Mesothelial cell of epicardium (in vitro differentiated cells): ENCODE data around the gene HTRA3. TPM values are rescaled to one million over a fixed set of nuclear protein-coding genes. Genes with fewer than 3 reads are reported as not detected.

ENCODE experiments used
- DNase-seq, 2 experiments: peaks; one replicate each; pipeline ENCODE4 v3.0.0; 2021; ENCODE audit warnings: low spot score in 2 of 2; ENCODE audit not compliant: unreplicated experiment in 2 of 2
- H3K27ac Mint-ChIP-seq: 2 replicates; pipeline ENCODE4 v1.8.0; 2021; ENCODE audit warnings: mixed read lengths
- H3K27me3 Mint-ChIP-seq: 2 replicates; pipeline ENCODE4 v1.8.0; 2021; ENCODE audit warnings: low read depth, mixed read lengths
- H3K36me3 Mint-ChIP-seq: 2 replicates; pipeline ENCODE4 v1.8.0; 2021; ENCODE audit warnings: mixed read lengths
- H3K4me1 Mint-ChIP-seq: 2 replicates; pipeline ENCODE4 v1.8.0; 2021; ENCODE audit warnings: mixed read lengths
- H3K4me3 Mint-ChIP-seq: 2 replicates; pipeline ENCODE4 v1.8.0; 2021; ENCODE audit warnings: mild to moderate bottlenecking, moderate library complexity, mixed read lengths
- H3K9me3 Mint-ChIP-seq: 2 replicates; pipeline ENCODE4 v1.8.0; 2021; ENCODE audit warnings: mixed read lengths
- total RNA-seq: library from RNA; stranded (reverse); gene quantifications from 3 replicates; pipeline ENCODE4 v1.2.1, GENCODE V29; 2021
- TF ChIP-seq, protein P1 (sequence below): fragments of 200-600 bp; sonication (generic); IDR thresholded peaks from one replicate; pipeline ENCODE4 v1.5.0; 2021; ENCODE audit warnings: antibody characterized with exemption; ENCODE audit not compliant: unreplicated experiment

Gene HTRA3
- total RNA-seq, 1 donor from 2014 or later: 26.2 TPM

DNA sequence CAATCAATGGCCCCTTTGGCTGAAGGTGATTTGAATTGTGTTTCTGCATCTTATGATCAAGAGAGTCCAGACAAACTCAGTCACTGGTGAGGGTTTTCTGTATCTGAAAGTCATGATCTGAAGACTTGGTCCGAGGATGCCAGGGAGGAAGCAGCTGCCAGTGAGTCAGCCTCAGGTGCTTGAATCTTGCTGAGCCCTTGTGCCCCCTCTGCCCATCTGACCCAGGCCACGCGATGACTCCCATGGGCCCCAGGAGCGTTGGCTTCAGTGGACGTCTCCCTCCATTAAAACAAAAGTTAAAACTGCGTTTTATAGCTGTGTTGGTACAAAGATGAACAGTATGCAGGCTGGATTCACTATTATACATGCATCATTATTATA is 62.0 kb downstream of the HTRA3 start:
- Mint-ChIP-seq H3K27me3 (no peaks in the 10 kb centered on the region), H3K36me3 (no peaks in the 10 kb centered on the region), H3K27ac (no peak overlapping the region), H3K4me3 (no peak overlapping the region), H3K4me1 (no peaks in the 10 kb centered on the region), H3K9me3 (peaks cover 13% of the 10 kb centered on the region)
- TF ChIP-seq, protein P1, sequence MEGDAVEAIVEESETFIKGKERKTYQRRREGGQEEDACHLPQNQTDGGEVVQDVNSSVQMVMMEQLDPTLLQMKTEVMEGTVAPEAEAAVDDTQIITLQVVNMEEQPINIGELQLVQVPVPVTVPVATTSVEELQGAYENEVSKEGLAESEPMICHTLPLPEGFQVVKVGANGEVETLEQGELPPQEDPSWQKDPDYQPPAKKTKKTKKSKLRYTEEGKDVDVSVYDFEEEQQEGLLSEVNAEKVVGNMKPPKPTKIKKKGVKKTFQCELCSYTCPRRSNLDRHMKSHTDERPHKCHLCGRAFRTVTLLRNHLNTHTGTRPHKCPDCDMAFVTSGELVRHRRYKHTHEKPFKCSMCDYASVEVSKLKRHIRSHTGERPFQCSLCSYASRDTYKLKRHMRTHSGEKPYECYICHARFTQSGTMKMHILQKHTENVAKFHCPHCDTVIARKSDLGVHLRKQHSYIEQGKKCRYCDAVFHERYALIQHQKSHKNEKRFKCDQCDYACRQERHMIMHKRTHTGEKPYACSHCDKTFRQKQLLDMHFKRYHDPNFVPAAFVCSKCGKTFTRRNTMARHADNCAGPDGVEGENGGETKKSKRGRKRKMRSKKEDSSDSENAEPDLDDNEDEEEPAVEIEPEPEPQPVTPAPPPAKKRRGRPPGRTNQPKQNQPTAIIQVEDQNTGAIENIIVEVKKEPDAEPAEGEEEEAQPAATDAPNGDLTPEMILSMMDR: no peak
- no peak for DNase-seq

DNA sequence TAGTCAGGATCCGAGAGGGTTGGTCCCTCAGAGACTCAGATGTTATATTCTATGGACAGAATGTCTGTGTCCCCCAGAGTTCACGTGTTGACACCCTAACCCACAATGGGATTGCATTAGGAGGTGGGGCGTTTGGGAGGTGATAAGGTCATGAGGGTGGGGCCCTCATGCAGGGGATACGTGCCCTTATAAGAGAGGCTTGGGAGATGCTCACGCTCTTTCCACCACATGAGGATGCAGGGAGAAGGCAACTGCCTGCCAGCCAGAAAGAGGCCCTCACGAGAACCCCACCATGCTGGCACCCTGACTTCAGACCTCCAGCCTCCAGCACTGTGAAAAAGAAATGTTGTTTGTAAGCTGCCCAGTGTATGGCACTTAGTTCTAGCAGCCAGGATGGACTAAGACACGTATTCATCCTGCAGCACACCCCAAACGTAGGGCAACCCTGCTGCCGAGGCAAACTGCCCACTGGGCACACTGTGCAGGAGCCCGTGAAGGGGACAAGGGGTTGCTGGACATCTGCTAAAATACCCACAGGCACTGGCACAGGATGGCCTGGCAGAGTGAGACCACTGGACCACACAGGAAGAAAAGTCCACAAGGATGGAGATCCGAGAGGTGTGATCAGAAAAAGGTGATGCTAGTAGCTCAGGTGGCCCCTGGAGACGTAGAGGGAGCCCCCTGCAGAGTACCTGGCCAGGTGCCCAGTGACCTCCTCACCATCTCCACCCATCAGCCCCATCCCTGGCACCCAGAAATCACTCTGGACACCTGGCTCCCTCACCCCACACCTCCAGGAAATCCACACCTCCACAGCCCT is 62.7 kb downstream of the HTRA3 start:
- Mint-ChIP-seq H3K4me3 (no peak overlapping the region), H3K9me3 (peaks cover 12% of the 10 kb centered on the region), H3K27me3 (no peaks in the 10 kb centered on the region), H3K36me3 (no peaks in the 10 kb centered on the region), H3K27ac (no peak overlapping the region), H3K4me1 (no peaks in the 10 kb centered on the region)
- TF ChIP-seq, protein P1: no peak
- DNase-seq: peak; percentile 1 to 26

DNA sequence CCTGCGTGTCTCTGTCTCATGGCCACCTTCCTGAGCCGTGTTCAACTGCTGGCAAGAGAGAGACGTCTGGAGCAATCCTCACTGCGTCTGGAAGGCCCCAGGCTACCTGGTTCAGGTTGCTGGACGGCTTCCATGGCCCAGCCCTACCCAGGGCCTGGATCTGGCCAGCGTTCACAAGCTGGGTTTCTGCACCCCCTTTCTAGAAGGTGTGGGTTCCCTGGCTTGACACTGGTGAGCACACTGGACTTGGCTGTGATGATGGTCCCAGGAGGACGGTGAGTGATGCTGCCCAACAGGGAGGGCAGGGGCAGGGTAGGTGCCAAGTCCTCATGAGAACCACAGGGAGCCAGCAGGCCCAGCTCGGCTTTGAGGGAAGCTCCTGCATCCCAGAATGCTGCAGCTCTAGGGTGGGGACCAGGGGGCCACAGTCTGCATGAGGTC is 63.4 kb downstream of the HTRA3 start:
- Mint-ChIP-seq H3K27me3 (no peaks in the 10 kb centered on the region), H3K4me3 (no peak overlapping the region), H3K4me1 (no peaks in the 10 kb centered on the region), H3K9me3 (peaks cover 12% of the 10 kb centered on the region), H3K27ac (no peak overlapping the region), H3K36me3 (no peaks in the 10 kb centered on the region)
- TF ChIP-seq, protein P1: no peak
- peak; percentile 9 to 26 for DNase-seq

DNA sequence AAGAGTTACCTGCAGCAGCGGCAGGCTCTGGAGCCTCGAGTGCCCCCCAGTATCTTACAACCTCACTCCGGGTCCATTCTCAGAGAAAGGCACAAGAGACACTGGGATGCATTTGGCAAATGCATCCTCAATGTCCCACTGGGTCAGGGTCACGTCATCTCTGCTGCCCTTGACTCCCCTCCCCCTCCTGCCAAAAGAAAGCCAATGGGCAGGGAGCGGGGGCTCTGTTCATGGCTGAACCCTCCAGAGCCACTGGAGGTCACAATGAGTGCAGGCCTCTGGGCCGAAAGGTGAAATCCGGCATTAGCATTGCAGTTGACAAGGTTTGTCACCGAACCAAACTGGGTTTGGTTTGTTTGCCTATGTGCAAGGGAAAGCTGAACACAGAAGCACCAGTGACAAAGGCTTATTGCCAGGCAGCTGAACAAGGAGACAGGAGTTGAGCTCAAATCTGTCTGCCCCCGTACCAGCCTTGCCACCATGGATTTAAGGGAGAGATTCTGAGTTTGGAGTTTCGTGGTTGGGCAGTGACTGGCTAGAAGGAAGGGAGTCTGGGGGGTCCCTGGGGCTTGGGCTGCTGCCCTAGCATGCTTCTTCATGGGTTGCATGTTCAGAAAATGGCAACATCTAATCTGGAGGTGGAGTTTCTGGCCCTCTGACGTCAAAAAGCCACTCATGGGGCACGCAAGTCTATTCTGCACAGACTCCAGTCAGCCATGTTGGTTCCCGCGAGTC is 64.3 kb downstream of the HTRA3 start:
- no peaks in the 10 kb centered on the region for H3K36me3 Mint-ChIP-seq
- no peak overlapping the region for H3K4me3 Mint-ChIP-seq
- peak; percentile 5 to 19 for DNase-seq
- no peaks in the 10 kb centered on the region for H3K27me3 Mint-ChIP-seq
- H3K27ac Mint-ChIP-seq: no peak overlapping the region
- H3K9me3 Mint-ChIP-seq: peaks cover 12% of the 10 kb centered on the region
- TF ChIP-seq, protein P1: no peak
- no peaks in the 10 kb centered on the region for H3K4me1 Mint-ChIP-seq

DNA sequence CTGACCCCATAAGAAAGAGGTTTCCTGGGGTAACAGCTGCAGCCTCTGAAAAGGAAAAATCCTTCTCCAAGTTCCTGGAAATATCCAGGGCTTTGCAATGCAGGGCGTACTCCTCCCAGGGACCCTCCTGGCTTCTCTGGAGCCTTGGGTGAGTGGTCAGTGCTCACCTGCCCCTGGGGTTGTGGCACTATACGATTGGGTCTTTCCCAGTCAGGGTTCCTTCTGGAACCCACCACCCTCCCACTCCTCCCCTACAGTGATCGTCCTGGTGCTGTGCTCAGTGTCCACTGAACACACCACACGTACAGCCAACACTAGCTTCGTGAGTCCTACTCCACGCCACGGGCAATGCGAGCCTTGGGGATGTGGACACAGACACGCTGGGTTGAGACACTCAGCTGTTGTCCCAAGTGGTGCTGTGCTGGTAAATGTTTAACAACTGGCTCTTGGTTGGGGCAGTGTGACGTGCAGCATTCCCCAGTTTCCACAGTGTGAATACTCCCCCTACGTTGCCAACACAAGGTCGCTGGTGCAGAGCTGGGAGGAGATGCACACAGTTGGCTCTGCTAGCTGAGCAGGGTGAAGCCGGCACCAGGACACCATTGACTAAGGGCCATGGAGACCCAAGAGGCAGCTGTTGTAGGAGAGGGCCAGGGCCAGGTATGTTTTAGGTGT is 65.4 kb downstream of the HTRA3 start:
- Mint-ChIP-seq H3K4me1 (no peaks in the 10 kb centered on the region), H3K27ac (no peak overlapping the region), H3K9me3 (peaks cover 12% of the 10 kb centered on the region), H3K36me3 (no peaks in the 10 kb centered on the region), H3K27me3 (no peaks in the 10 kb centered on the region), H3K4me3 (no peak overlapping the region)
- peak in 1 of 2 experiments; percentile 29 for DNase-seq
- TF ChIP-seq, protein P1: no peak
